ENCODE measurements around the gene MT1B. TPM values are rescaled to one million over a fixed set of nuclear protein-coding genes. Genes with fewer than 3 reads are reported as not detected.

Gene MT1B
- total RNA-seq, 1 experiment from 2014 or later, result not detected

DNA sequence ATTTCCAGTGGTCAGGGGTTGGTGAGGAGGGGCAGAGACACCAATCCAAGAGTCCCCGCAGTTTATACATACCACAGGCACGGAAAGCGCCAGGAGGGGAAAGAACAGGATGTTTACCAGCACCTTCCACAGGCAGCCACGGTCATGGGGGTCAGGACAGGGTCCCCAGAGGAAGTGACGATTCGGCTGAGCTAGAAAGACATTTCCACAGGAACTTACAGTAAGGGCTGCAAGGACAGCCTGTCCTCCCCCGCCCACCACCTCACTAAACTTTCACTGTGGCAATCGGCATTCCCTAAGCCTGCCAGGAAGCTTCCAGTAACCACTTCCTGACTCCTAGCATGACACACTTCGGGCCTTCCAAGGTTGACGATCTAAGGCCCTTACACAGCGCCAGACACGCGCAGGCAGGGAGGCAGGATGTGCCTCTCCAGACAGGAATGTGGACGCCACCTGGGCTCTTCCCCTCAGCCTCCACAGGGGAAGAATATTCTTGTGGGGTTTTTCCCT is 44.5 kb upstream of the MT1B start:
- Mint-ChIP-seq H3K4me1 (peaks cover 29 to 35% of the 10 kb centered on the region in 2 experiments), H3K27ac (no peak overlapping the region), H3K4me3 (no peak overlapping the region; a peak in 1 of 5 replicates), H3K27me3 (ENCODE audit: low read depth) (peaks cover 80% of the 10 kb centered on the region), H3K9me3 (no peaks in the 10 kb centered on the region), H3K36me3 (ENCODE audit: insufficient read depth in 1 of 3, low read depth in 3 of 3) (no peaks in the 10 kb centered on the region)
- Histone ChIP-seq H4K8ac (replicated peaks; ENCODE audit: insufficient read length, low read depth, low read length) (no peak overlapping the region), H2BK15ac (ENCODE audit: low read depth, low read length) (no peak overlapping the region), H3K14ac (ENCODE audit: insufficient read depth, low read length) (no peak overlapping the region), H2BK5ac (ENCODE audit: insufficient read length, low read length) (no peak overlapping the region), H4K5ac (ENCODE audit: insufficient read length, low read depth, low read length) (no peak overlapping the region), H3K79me2 (ENCODE audit: insufficient read depth, low read length) (no peaks in the 10 kb centered on the region), H3K27me3 (ENCODE audit: insufficient read depth, low read length) (peaks cover 21% of the 10 kb centered on the region; the same call in 1 of the 2 replicates), H3K9ac (ENCODE audit: extremely low read depth, insufficient read length, low read length) (no peak overlapping the region), H2BK12ac (ENCODE audit: insufficient read length, low read depth, low read length) (no peak overlapping the region), H3K4me2 (ENCODE audit: insufficient read depth, insufficient read length, low read length) (no peak overlapping the region), H3K23ac (ENCODE audit: insufficient read length, low read depth, low read length) (no peak overlapping the region), H3K18ac (ENCODE audit: insufficient read length, low read depth, low read length) (no peak overlapping the region), H3K4ac (ENCODE audit: low read depth, low read length) (no peak overlapping the region), H3T11ph (ENCODE audit: low read length) (no peak overlapping the region), H2BK20ac (ENCODE audit: low read depth, low read length, poor library complexity, severe bottlenecking) (no peak overlapping the region), H3K9me3 (ENCODE audit: control insufficient read depth, low read depth, low read length) (no peaks in the 10 kb centered on the region), H2AFZ (ENCODE audit: low read length) (no peak overlapping the region), H2BK120ac (ENCODE audit: low read depth, low read length, poor library complexity, severe bottlenecking) (no peak overlapping the region), H4K20me1 (ENCODE audit: control insufficient read depth, insufficient read depth, insufficient read length) (no peaks in the 10 kb centered on the region), H3K27ac (ENCODE audit: insufficient read length, low read depth, low read length) (no peak overlapping the region), H3K79me1 (ENCODE audit: insufficient read depth, low read depth, low read length, poor library complexity, severe bottlenecking) (no peaks in the 10 kb centered on the region), H3K23me2 (ENCODE audit: insufficient read length, low read depth, low read length, poor library complexity, severe bottlenecking) (peaks cover 8% of the 10 kb centered on the region), H2AK5ac (ENCODE audit: insufficient read length, low read length) (no peak overlapping the region), H3K56ac (ENCODE audit: insufficient read length, low read depth, low read length) (no peak overlapping the region), H4K91ac (ENCODE audit: insufficient read length, low read depth, low read length) (no peak overlapping the region), H3K4me1 (ENCODE audit: insufficient read depth, low read length) (peaks cover 6% of the 10 kb centered on the region; the same call in 1 of the 2 replicates)
- WGBS (ENCODE audit: extremely low coverage, insufficient read length, low lambda C conversion rate), result no CpG with 5 or more reads among the region's 14 CpGs
- DNase-seq, result no peak
- TF ChIP-seq, protein P1, sequence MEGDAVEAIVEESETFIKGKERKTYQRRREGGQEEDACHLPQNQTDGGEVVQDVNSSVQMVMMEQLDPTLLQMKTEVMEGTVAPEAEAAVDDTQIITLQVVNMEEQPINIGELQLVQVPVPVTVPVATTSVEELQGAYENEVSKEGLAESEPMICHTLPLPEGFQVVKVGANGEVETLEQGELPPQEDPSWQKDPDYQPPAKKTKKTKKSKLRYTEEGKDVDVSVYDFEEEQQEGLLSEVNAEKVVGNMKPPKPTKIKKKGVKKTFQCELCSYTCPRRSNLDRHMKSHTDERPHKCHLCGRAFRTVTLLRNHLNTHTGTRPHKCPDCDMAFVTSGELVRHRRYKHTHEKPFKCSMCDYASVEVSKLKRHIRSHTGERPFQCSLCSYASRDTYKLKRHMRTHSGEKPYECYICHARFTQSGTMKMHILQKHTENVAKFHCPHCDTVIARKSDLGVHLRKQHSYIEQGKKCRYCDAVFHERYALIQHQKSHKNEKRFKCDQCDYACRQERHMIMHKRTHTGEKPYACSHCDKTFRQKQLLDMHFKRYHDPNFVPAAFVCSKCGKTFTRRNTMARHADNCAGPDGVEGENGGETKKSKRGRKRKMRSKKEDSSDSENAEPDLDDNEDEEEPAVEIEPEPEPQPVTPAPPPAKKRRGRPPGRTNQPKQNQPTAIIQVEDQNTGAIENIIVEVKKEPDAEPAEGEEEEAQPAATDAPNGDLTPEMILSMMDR (conservative IDR thresholded peaks at IDR 0.05), result no peak

Data from H9 (cell line).